GM18909 (cell line): ENCODE measurements around the gene SIGMAR1.

ENCODE experiments used
- ATAC-seq: cut with Tn5 transposase; IDR thresholded peaks from one replicate; pipeline ENCODE4 v1.9.1; 2021; ENCODE audit warnings: mild to moderate bottlenecking; ENCODE audit not compliant: unreplicated experiment, poor library complexity

The SIGMAR1 gene

DNA sequence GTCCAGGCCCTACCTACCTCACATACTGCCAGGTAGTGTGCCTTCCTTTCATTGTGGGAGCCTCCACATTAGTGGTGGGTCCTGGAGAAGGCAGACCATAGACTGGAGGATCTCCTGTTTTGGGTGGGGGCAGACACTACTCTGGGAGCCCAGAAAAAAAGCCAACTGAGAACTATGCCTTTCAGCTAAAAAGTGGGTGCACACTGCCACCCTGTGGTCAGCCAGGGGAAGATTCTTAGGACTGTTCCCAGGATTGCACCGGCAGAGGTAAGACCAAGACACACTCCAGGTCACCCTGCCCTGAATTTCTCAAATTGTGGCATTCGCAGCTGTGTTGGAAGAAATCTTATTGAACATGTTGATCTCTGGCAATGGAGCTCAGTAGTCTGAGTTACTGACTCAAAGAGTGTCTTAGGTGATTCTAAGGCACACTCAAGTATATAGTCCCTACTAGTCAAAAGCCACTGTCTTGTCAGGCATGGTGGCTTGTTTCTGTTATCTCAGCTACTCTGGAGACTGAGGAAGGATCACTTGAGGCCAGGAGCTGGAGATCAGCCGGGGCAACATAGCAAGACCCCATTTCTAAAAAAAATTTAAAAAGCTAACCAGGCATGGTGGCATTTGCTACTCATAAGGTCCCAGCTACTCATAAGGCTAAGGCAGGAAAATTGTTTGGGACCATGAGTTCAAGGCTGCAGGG is 3.6 kb downstream of the SIGMAR1 start:
- ATAC-seq, result peak; percentile 42

DNA sequence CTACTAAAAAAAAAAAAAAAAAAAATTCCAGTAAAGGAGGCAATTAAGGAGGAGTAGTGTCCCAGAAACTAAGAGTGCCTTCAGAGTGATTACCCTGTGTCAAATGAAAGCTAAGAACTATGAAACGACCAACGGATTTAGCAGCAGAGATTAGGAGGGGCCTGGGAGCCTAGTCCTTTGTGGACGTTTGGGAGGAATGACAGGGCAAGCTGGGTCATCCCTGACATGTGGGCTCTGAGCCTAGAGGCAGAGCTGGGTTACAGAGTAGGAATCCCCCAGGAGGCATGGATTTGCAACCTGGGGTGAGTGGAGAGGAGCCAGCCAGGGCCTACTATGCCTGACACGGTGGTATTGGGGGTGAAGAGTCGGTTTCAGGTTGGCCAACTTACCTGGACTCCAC is 4.4 kb downstream of the SIGMAR1 start:
- ATAC-seq, result no peak

DNA sequence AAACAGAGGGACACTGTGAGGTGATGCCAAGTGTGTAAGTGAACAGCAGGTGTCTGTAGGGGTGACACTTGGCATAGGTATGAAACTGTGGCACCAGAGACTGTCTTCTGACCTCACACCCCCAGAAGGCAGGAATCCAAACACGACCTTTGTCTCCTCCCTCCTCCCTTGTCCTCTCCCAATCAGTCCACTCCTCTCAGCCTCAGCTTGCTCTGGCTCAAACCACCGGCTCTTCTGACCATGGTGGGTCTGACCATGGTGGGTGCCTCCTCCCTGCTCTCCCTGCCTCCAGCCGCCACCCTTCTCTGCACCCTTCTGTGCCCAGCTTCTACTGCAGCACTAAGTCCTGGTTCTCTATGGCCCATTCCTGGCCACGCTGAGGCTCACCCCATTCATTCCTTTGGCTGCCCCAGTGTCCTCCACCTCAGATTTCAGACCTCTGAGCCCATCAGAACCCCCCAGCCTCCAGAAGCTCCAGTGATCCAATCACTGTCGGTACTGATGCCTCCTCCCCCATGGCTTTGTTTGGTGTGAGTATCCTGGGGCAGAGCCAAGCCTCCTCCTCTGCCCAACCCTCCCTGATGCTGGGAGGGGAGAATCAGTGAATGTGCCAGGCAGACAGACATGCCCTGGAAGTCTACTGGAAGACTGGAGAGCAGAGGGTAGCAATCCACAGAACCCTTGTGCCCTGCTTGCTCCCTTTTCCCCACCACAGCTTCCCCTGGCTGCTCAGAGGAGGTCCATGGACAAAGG is 7.0 kb downstream of the SIGMAR1 start:
- no peak for ATAC-seq

DNA sequence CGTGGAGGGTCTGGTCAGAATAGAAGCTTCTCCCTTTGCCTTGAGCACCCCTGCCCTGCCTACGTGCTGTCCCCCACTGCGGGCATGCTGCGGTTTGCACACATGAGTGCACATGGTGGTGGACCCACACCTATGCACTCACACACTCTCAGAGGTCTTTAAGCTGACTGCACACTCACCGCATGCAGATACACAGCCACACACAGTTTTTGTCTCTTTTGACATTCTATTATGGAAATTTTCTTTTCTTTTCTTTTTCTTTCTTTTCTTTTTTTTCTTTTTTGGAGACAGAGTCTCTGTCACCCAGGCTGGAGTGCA is 8.1 kb downstream of the SIGMAR1 start:
- no peak for ATAC-seq

DNA sequence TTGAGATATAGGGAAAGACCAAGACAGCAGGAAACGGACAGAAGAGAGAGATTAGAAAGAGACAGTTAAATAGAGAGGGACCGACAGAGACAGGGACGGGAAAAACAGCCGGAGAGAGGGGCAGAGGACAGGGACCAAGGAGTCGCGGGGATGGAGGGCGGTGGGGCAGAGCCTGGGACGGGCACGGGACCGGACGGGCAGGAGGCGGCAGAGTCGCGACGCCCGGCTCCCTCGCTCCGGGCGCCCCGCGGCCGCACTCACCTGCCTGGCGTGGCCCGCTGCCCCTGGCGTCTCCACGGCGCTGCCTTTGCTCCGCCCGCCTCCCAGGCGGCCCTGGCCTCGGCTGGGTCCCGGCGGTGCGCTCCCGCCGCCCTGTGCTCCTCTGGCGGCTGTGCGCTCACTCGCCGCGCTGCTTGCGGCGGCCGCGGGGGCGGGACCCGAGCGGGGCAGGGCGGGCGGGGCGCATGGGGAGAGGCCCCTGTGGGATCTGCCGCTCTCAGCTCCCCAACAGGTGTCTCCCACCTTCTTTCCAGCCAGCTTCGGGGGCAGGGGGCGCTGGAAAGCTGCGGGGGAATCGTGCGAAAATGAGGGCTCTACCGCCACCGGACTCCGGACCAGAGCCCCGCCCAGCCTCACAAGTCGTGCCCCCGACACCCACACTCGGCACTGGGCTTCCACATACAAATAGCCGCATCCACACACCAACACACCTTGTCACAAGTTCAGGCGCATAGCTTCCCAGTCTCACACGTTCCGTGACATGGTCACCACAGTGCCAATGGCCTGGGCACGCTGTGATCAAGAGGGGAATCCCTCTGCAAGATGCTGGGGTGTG is 8.7 kb downstream of the SIGMAR1 start, which contains the start of gene ARID3C:
Gene ARID3C, minus strand, starts transcription at position 411 of the 835 bp plus-strand sequence. CDS start 1,052 bp downstream, outside the sequence.
- ATAC-seq, result no peak

- no peak for ATAC-seq
These were observed 9.6 kb downstream of the SIGMAR1 start for GRCh38 chr9:34627716-34628655.

DNA sequence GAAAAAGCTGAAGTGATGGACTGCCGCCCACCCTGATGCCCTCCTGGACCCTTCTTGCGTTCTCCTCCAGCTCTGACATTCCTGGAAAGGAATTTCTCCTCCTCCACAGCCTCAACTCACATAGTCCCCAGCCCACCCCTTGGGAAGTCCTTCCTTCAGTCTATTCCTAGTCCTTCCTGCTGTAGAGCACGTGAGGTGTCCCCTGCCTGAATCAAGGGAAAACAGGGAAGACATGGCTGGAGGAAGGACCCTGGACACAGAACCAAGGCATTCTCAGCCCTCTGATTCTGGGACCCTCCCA is 12.5 kb downstream of the SIGMAR1 start:
- ATAC-seq, result no peak

- no peak for ATAC-seq
These were observed 13.0 kb downstream of the SIGMAR1 start for GRCh38 chr9:34624475-34625185.

- ATAC-seq, result no peak
These were observed 14.0 kb downstream of the SIGMAR1 start for GRCh38 chr9:34623374-34624235.

DNA sequence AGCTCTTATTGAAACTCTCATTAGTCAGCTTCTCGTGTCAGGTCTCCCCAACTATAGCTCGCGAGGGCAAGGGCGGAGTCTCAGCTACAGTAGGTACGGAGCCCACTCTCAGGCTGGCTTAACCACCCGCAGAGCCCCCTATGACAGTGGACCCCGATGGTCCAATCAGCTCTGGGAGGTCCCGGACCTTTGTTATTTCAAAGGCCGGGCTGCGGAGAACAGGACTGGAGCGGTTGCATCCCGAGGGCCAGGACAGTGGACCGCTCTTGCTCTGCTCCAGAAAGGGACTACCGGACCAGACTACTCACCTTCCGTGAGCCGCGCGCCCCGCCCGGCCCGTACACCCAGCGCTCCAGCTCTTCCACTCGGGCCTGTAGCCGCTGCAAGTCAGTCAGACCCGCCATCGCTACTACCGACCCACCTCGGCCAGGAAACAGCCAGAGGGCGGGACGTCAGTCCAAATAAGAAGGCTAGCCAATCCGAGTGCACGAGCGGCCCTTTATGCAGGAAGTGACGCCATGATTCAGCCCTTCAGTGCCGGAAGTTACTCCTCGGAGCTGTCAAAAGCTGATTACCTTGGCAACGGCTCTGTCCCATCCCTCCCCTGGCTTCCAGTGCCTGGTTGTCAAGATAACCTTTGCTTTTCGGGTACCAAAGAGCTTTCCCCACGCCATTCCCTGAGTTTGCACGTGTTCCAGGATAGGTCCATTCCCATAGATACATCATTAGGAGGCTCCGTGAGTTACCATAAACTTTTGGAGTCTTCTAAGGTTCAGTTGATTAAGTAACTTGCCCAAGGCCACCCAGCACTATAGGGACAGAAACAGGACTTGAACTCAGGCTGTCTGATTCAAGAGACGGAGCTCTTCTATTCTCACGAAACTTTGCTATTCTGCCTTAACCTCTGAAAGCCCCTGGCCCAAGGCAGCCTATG is 17.3 kb downstream of the SIGMAR1 start, which contains the start of gene DCTN3:
Gene DCTN3, minus strand, starts transcription at position 435 of the 934 bp plus-strand sequence. Its CDS starts 31 bp downstream, at position 404.
- peak; percentile 100 for ATAC-seq

GRCh38 chr9:34615132-34615531 is 22.5 kb downstream of the SIGMAR1 start:
- no peak for ATAC-seq

GRCh38 chr9:34612788-34613390 is 24.7 kb downstream of the SIGMAR1 start:
- peak; percentile 43 for ATAC-seq

DNA sequence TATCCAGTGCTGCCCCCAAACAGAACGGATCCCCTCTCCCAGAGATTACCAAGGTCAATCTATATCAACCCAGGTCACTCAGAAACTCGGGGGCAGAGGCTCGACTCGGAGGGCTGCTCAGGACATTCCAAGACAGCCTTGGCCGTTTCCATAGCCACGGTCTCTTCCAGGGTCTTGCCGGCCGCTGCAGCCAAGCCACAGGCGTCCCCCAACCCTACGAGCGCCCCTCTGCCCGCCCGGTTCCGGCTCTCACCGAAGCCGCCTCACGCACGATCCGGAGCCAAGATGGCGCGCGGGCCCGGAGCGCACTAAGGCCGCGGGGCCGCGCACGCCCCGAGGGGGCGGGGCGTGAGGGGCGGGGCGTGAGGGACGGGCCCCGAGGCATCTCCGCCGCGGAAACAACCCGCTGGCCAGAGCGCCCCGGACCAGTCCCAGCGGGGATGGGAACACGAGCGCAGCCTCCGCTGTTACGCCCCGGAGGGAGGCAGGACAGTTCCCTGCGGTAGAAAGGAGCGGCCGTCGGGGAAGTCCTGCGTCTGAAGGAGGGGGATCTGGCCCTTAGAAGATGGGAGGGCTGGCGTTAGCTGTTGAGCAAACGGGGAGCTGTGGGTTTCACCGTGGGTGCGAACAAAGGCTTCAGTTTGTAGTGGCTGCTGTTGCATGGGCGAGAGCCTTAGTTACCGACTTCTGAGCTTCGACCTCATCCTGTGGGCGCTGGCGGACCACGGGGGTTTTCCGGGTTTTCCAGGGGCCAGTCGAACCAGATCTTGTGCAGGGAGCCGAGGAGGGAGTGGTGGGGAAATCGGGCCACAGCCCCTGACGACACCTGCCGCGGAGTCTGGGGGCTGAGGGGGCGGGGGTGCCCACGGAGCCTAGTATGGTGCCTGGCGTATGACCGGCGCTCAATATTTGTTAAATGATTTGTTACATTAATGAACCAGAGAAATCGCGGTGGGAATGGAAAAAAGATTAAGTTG is 25.5 kb downstream of the SIGMAR1 start, which contains the start of gene RPP25L:
Gene RPP25L, minus strand, starts transcription at position 287 of the 977 bp plus-strand sequence. CDS start 801 bp downstream, outside the sequence.
- peak; percentile 91 for ATAC-seq

DNA sequence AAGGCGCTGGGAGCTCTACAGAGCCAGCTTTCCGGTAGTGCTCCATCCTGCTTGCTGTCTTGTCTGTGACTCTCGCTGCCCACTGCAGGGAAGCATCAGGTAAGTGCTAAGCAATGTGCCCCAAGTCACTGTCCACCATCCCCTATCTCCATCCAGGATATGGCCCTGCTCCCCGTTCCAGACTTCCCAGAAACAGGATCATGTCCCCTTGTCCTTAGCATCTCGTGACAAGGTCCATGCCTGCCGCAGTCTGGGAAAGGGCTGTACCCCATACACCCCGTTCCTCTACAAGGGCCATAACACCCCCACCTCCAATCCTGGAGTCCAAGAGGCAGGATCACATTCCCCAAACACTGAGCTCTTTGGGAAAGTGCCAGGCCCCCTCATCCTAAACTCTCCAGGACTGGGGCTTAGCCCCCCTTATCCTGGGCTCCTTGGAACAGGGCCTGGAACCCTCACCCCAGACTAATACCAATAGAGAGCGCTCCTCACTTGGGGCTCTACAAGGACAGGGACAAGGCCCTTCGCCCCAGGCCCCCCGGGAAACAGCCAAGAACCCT is 26.3 kb downstream of the SIGMAR1 start:
- no peak for ATAC-seq

DNA sequence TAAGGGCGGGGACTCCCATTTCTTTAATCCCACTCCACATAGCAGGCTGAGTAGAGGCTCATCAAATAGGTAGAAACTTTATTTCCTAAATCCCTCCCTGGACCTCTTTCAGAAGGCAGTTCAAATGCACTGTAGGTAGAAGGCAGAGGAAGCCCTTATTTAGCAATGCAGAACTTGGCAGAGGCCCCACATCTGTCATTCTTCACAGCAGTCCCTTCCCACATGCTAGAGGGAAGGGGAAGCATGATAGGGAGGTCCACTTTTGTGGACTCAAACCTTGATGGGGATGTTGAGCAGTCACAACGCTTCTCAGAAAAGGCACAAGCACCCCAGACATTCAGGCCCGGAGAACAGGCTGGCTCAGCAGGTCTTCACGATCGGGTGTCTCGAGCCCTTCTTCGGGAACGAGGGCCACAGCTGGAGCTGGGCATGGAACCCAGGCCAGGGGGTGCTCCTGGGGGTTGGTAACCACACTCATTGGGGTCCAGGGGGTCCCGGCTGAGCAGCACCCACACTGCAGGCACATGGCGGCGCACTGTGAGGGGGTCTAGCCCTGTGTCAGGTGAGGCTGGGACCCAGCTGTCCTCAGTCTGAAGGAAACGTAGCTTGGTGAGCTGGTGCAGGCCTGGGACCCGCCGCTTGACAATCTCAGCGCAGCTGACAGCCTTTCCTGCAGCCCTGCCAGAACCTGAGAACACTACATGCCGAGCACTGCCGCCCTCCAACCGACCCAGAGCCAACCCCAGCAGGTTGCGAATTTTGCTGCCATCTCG is 27.0 kb downstream of the SIGMAR1 start:
- no peak for ATAC-seq
